ENCODE measurements around the gene SLC35D1. TPM values are rescaled to one million over a fixed set of nuclear protein-coding genes. Genes with fewer than 3 reads are reported as not detected.
A peak's percentile ranks its signal among the peaks of the same experiment; 100 is the strongest.

SLC35D1 gene
- total and polyA plus RNA-seq, 2 of the 13 experiments (the other 11 are each of a cell fraction or from before 2014, with no cell fraction given) = 12.4 to 41.5 TPM

- TF ChIP-seq, protein P1, sequence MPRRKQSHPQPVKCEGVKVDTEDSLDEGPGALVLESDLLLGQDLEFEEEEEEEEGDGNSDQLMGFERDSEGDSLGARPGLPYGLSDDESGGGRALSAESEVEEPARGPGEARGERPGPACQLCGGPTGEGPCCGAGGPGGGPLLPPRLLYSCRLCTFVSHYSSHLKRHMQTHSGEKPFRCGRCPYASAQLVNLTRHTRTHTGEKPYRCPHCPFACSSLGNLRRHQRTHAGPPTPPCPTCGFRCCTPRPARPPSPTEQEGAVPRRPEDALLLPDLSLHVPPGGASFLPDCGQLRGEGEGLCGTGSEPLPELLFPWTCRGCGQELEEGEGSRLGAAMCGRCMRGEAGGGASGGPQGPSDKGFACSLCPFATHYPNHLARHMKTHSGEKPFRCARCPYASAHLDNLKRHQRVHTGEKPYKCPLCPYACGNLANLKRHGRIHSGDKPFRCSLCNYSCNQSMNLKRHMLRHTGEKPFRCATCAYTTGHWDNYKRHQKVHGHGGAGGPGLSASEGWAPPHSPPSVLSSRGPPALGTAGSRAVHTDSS (CRISPR knock-in tag; conservative IDR thresholded peaks at IDR 0.05) = no peak
- TF ChIP-seq ZNF326 (CRISPR knock-in tag; IDR thresholded peaks at IDR 0.05; ENCODE audit: borderline replicate concordance) (no peak), KDM1A (CRISPR knock-in tag; IDR thresholded peaks at IDR 0.05) (no peak), RELA (CRISPR knock-in tag; IDR thresholded peaks at IDR 0.05) (0 out of 2 replicates have a peak, but pooled peaks have one; percentile 26), ZBTB38 (CRISPR knock-in tag; IDR thresholded peaks at IDR 0.05) (peak; percentile 35; the same call in 1 of the 2 replicates), TEF (CRISPR knock-in tag; IDR thresholded peaks at IDR 0.05) (no peak), PHF20 (CRISPR knock-in tag; IDR thresholded peaks at IDR 0.05) (peak; percentile 50), ZNF605 (CRISPR knock-in tag; IDR thresholded peaks at IDR 0.05) (no peak), FOXC1 (CRISPR knock-in tag; IDR thresholded peaks at IDR 0.05; ENCODE audit: borderline replicate concordance) (peak; percentile 74; the same call in 1 of the 2 replicates), ATF2 (CRISPR knock-in tag; IDR thresholded peaks at IDR 0.05) (peak; percentile 77), SOX6 (IDR thresholded peaks at IDR 0.05) (no peak), SOX6 (CRISPR knock-in tag; IDR thresholded peaks at IDR 0.05) (peak; percentile 84), ZNF251 (CRISPR knock-in tag; IDR thresholded peaks at IDR 0.05) (no peak), ZNF292 (CRISPR knock-in tag; IDR thresholded peaks at IDR 0.05; ENCODE audit: borderline replicate concordance, low read depth) (peak; percentile 74), ZNF615 (CRISPR knock-in tag; IDR thresholded peaks at IDR 0.05; ENCODE audit: borderline replicate concordance) (no peak), ZNF878 (CRISPR knock-in tag; IDR thresholded peaks at IDR 0.05) (no peak; the same call in 1 of the 2 replicates), ZNF776 (CRISPR knock-in tag; IDR thresholded peaks at IDR 0.05) (peak; percentile 76), ERF (CRISPR knock-in tag; IDR thresholded peaks at IDR 0.05) (peak; percentile 71)
- TF ChIP-seq, protein P2, sequence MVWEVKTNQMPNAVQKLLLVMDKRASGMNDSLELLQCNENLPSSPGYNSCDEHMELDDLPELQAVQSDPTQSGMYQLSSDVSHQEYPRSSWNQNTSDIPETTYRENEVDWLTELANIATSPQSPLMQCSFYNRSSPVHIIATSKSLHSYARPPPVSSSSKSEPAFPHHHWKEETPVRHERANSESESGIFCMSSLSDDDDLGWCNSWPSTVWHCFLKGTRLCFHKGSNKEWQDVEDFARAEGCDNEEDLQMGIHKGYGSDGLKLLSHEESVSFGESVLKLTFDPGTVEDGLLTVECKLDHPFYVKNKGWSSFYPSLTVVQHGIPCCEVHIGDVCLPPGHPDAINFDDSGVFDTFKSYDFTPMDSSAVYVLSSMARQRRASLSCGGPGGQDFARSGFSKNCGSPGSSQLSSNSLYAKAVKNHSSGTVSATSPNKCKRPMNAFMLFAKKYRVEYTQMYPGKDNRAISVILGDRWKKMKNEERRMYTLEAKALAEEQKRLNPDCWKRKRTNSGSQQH (CRISPR knock-in tag; IDR thresholded peaks at IDR 0.05; ENCODE audit: low read depth) = no peak
- TF ChIP-seq, protein P3, sequence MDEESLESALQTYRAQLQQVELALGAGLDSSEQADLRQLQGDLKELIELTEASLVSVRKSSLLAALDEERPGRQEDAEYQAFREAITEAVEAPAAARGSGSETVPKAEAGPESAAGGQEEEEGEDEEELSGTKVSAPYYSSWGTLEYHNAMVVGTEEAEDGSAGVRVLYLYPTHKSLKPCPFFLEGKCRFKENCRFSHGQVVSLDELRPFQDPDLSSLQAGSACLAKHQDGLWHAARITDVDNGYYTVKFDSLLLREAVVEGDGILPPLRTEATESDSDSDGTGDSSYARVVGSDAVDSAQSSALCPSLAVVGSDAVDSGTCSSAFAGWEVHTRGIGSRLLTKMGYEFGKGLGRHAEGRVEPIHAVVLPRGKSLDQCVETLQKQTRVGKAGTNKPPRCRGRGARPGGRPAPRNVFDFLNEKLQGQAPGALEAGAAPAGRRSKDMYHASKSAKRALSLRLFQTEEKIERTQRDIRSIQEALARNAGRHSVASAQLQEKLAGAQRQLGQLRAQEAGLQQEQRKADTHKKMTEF (CRISPR knock-in tag; IDR thresholded peaks at IDR 0.05) = peak; percentile 89
- TF ChIP-seq, protein P4, sequence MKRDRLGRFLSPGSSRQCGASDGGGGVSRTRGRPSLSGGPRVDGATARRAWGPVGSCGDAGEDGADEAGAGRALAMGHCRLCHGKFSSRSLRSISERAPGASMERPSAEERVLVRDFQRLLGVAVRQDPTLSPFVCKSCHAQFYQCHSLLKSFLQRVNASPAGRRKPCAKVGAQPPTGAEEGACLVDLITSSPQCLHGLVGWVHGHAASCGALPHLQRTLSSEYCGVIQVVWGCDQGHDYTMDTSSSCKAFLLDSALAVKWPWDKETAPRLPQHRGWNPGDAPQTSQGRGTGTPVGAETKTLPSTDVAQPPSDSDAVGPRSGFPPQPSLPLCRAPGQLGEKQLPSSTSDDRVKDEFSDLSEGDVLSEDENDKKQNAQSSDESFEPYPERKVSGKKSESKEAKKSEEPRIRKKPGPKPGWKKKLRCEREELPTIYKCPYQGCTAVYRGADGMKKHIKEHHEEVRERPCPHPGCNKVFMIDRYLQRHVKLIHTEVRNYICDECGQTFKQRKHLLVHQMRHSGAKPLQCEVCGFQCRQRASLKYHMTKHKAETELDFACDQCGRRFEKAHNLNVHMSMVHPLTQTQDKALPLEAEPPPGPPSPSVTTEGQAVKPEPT (CRISPR knock-in tag; IDR thresholded peaks at IDR 0.05; ENCODE audit: low read depth) = peak; percentile 63; the same call in 1 of the 2 replicates
Measured at GRCh38 chr1:67053785-67054772, at the start of gene SLC35D1 (continued).
